Hepatocyte (in vitro differentiated cells): Measurements from ENCODE around the gene FAM120B. TPM values are rescaled to one million over a fixed set of nuclear protein-coding genes. Genes with fewer than 3 reads are reported as not detected.
"Not testable (repeated sequence)": the region's sequence is repeated elsewhere in the genome, so short reads cannot be mapped to it uniquely, and the experiment has no call there.

Experiments
- DNase-seq: peaks from one replicate; pipeline ENCODE4 v3.0.0-alpha.2; 2016; ENCODE audit warnings: low spot score
- H2AFZ ChIP-seq: fragments of 200-600 bp; sonication (generic); 2 replicates; pipeline ENCODE4 v1.6.0; 2016; ENCODE audit warnings: antibody characterized with exemption, mild to moderate bottlenecking
- H3K27ac ChIP-seq: fragments of 200-600 bp; sonication (generic); 2 replicates; pipeline ENCODE4 v1.5.1; 2016; ENCODE audit warnings: mild to moderate bottlenecking
- H3K27me3 ChIP-seq: fragments of 200-600 bp; sonication (generic); 2 replicates; pipeline ENCODE4 v1.6.1; 2016
- H3K36me3 ChIP-seq: fragments of 200-600 bp; sonication (generic); replicated peaks from 2 replicates; pipeline ENCODE4 v1.5.1; 2016; ENCODE audit warnings: low read depth; ENCODE audit not compliant: insufficient read depth
- H3K4me1 ChIP-seq: fragments of 200-600 bp; sonication (generic); 2 replicates; pipeline ENCODE4 v1.5.1; 2016; ENCODE audit warnings: mild to moderate bottlenecking, moderate library complexity; ENCODE audit not compliant: insufficient read depth
- H3K4me2 ChIP-seq: fragments of 200-600 bp; sonication (generic); 2 replicates; pipeline ENCODE4 v1.6.0; 2016
- H3K4me3 ChIP-seq: fragments of 200-600 bp; sonication (generic); 2 replicates; pipeline ENCODE4 v1.5.1; 2016; ENCODE audit warnings: mild to moderate bottlenecking
- H3K79me2 ChIP-seq: fragments of 200-600 bp; sonication (generic); 2 replicates; pipeline ENCODE4 v1.6.0; 2017; ENCODE audit warnings: mild to moderate bottlenecking
- H3K9me2 ChIP-seq: fragments of 200-600 bp; sonication (generic); replicated peaks from 2 replicates; pipeline ENCODE4 v1.6.0; 2017; ENCODE audit warnings: mild to moderate bottlenecking; ENCODE audit not compliant: insufficient read depth
- H3K9me3 ChIP-seq: fragments of 200-600 bp; sonication (generic); 2 replicates; pipeline ENCODE4 v1.5.1; 2016; ENCODE audit warnings: low read depth, mild to moderate bottlenecking
- H4K20me1 ChIP-seq: fragments of 200-600 bp; sonication (generic); 2 replicates; pipeline ENCODE4 v1.6.0; 2016; ENCODE audit warnings: mild to moderate bottlenecking; ENCODE audit not compliant: insufficient read depth, poor library complexity, severe bottlenecking
- CTCF ChIP-seq: fragments of 200-600 bp; sonication (generic); IDR thresholded peaks from 2 replicates; pipeline ENCODE4 v1.5.1; 2016; ENCODE audit warnings: antibody characterized with exemption, mild to moderate bottlenecking; ENCODE audit not compliant: poor library complexity
- EZH2 ChIP-seq: fragments of 200-600 bp; sonication (generic); IDR thresholded peaks from 2 replicates; pipeline ENCODE4 v1.6.1; 2016; ENCODE audit warnings: antibody characterized with exemption, mild to moderate bottlenecking, borderline replicate concordance
- EZH2phosphoT487 ChIP-seq: fragments of 200-600 bp; sonication (generic); IDR thresholded peaks from one replicate; pipeline ENCODE4 v1.6.1; 2018; ENCODE audit warnings: antibody characterized with exemption, mild to moderate bottlenecking, low read depth, moderate library complexity; ENCODE audit not compliant: unreplicated experiment, severe bottlenecking
- WGBS: methylation state at CpG from one replicate; pipeline ENCODE4 v1.1.6; 2016; ENCODE audit warnings: low lambda C conversion rate; ENCODE audit errors: missing lambda C conversion rate; 5-methylcytosine and 5-hydroxymethylcytosine counted together
- polyA plus RNA-seq: library from polyadenylated mRNA; unstranded; fragments of >200 nt; fragmentation: Nextera tagmentation; extraction: Ambion mirVana; gene quantifications from 2 replicates; pipeline ENCODE4 v1.2.1, GENCODE V29; 2016
- total RNA-seq: library from RNA; depleted of rRNA; stranded (reverse); fragments of >200 nt; gene quantifications from 2 replicates; pipeline ENCODE4 v1.2.3, GENCODE V29; 2014

FAM120B gene
- total and polyA plus RNA-seq, 2 experiments from 2014 or later: 16.0 to 25.8 TPM

DNA sequence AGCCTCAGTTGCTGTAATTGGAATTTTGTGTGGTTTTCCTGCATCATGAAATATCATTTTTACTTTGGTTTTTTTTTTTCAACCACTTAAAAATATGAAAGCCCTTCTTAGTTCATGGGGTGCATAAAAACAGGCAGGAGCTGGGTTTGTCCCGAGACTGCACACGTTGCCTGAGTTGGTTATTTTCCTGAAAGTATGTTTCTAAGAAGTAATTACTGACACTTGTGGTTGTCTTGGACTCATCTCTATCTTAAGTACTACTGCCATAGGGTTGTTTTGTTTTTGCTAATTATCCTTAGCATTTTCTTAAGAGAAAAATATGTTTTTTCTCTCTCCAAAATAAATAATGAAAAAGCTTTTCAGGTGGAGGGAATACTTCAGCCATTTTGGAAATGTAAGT lies 40.1 kb downstream of the FAM120B start:
- no peaks in the 10 kb centered on the region for H3K4me1 ChIP-seq
- no peak overlapping the region for H3K27ac ChIP-seq
- DNase-seq: no peak
- peaks cover 1% of the 10 kb centered on the region for H3K9me3 ChIP-seq
- H2AFZ ChIP-seq: no peak overlapping the region
- H4K20me1 ChIP-seq: no peaks in the 10 kb centered on the region
- no peak overlapping the region for H3K4me2 ChIP-seq
- H3K4me3 ChIP-seq: no peak overlapping the region
- 100% methylated on average over 2 of the region's 2 CpGs for WGBS
- TF ChIP-seq EZH2: no peak
- TF ChIP-seq EZH2phosphoT487: no peak
- TF ChIP-seq CTCF: no peak
- no peaks in the 10 kb centered on the region for H3K27me3 ChIP-seq
- H3K36me3 ChIP-seq: peaks cover 8% of the 10 kb centered on the region
- peaks cover 2% of the 10 kb centered on the region for H3K79me2 ChIP-seq
- no peaks in the 10 kb centered on the region for H3K9me2 ChIP-seq

DNA sequence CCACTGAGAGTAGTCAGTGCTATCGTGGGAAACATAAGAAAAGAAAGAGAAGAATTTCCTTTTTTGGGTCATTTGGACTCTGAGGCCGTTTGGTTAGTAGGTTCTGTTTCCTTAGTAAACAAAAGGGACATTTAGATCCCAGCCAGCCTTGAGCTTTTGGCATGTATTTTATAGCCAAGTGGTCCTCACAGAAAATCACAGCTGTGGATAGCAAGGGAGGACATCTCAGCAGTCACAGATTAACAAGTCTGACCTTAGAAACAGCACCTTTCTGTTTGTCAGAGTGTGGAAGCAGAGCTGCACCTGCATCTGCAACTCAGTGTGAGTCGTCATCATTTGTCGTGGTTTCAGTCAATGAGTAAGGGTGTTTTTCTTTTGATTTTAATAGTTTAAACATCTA lies 40.5 kb downstream of the FAM120B start:
- Histone ChIP-seq H3K27ac (no peak overlapping the region), H3K4me1 (no peaks in the 10 kb centered on the region), H3K27me3 (no peaks in the 10 kb centered on the region), H3K79me2 (peaks cover under 1% of the 10 kb centered on the region), H3K9me3 (peaks cover 6% of the 10 kb centered on the region), H4K20me1 (no peaks in the 10 kb centered on the region), H3K4me2 (no peak overlapping the region), H3K4me3 (no peak overlapping the region), H2AFZ (no peak overlapping the region), H3K9me2 (no peaks in the 10 kb centered on the region), H3K36me3 (peaks cover 10% of the 10 kb centered on the region)
- DNase-seq: no peak
- WGBS: 88% methylated on average over 4 of the region's 4 CpGs
- TF ChIP-seq EZH2phosphoT487 (no peak), CTCF (no peak), EZH2 (no peak)

DNA sequence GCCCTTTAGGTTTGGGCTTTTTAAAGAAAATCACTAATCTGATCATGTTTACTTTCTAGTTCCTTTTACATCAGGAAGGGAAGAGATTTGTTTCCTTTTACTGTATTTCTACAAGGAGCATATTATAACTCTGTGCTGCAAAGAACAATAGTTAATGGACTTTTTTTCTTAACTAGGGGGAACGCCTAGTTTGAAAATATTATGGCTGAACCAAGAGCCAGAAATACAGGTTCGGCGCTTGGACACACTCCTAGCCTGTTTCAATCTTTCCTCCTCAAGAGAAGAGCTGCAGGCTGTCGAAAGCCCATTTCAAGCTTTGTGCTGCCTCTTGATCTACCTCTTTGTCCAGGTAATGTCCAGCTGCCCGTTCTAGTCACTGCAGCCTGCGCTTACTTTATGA lies 41.4 kb downstream of the FAM120B start:
- H3K27me3 ChIP-seq: no peaks in the 10 kb centered on the region
- H3K79me2 ChIP-seq: peaks cover 3% of the 10 kb centered on the region
- H4K20me1 ChIP-seq: no peaks in the 10 kb centered on the region
- no peak overlapping the region for H3K4me3 ChIP-seq
- TF ChIP-seq EZH2 (no peak), EZH2phosphoT487 (no peak), CTCF (no peak)
- peaks cover 10% of the 10 kb centered on the region for H3K36me3 ChIP-seq
- H3K9me3 ChIP-seq: peaks cover 14% of the 10 kb centered on the region
- no peaks in the 10 kb centered on the region for H3K9me2 ChIP-seq
- 93% methylated on average over 6 of the region's 6 CpGs for WGBS
- no peak overlapping the region for H2AFZ ChIP-seq
- H3K4me2 ChIP-seq: no peak overlapping the region
- no peak for DNase-seq
- no peak overlapping the region for H3K27ac ChIP-seq
- H3K4me1 ChIP-seq: no peaks in the 10 kb centered on the region

GRCh38 chr6:170351456-170351855 lies 44.9 kb downstream of the FAM120B start:
- H3K4me3 ChIP-seq, H3K4me1 ChIP-seq, H4K20me1 ChIP-seq, H3K9me2 ChIP-seq, H3K27me3 ChIP-seq, H3K4me2 ChIP-seq, DNase-seq, H2AFZ ChIP-seq, H3K79me2 ChIP-seq, H3K27ac ChIP-seq: not testable (repeated sequence)
- H3K9me3 ChIP-seq: peaks cover 14% of the 10 kb centered on the region
- H3K36me3 ChIP-seq: peaks cover 10% of the 10 kb centered on the region

DNA sequence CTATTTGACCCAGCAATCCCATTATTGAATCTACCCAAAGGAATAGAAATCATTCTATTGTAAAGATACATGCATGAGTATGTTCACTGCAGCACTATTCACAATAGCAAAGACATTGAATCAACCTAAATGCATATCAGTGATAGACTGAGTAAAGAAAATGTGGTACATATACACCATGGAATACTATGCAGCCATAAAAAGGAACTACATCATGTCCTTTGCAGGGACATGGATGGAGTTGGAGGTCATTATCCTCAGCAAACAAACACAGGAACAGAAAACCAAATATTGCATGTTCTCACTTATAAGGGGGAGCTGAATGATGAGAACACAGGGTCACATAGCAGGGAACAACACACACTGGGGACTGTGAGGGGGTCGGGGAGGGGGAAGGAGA lies 48.6 kb downstream of the FAM120B start:
- 100% methylated on average over 1 of the region's 1 CpG for WGBS
- H3K36me3 ChIP-seq: peaks cover 10% of the 10 kb centered on the region

More for the DNA sequence above, 48.6 kb downstream of the FAM120B start:
- not testable (repeated sequence) for H3K4me1 ChIP-seq, H3K27me3 ChIP-seq, H3K27ac ChIP-seq, H3K9me2 ChIP-seq, H3K4me2 ChIP-seq, H4K20me1 ChIP-seq, H3K4me3 ChIP-seq, H2AFZ ChIP-seq, DNase-seq, H3K79me2 ChIP-seq
- H3K9me3 ChIP-seq: peaks cover 14% of the 10 kb centered on the region
